GM18870 (cell line): ENCODE results near the gene DLX6.

Experiments used
- ATAC-seq: cut with Tn5 transposase; IDR thresholded peaks from one replicate; pipeline ENCODE4 v1.9.1; 2021; ENCODE audit warnings: moderate library complexity; ENCODE audit not compliant: unreplicated experiment

DLX6 gene

GRCh38 chr7:97009753-97010732 is 4.7 kb downstream of the DLX6 start:
- no peak for ATAC-seq

GRCh38 chr7:97011104-97011503 is 5.8 kb downstream of the DLX6 start:
- ATAC-seq: no peak

- no peak for ATAC-seq
Observed at GRCh38 chr7:97011536-97012364, 6.4 kb downstream of the DLX6 start.

- no peak for ATAC-seq
Observed at GRCh38 chr7:97012365-97013133, 7.2 kb downstream of the DLX6 start.

- ATAC-seq: no peak
Observed at GRCh38 chr7:97013134-97013844, 7.9 kb downstream of the DLX6 start.

- no peak for ATAC-seq
Observed at GRCh38 chr7:97013845-97014134, 8.4 kb downstream of the DLX6 start.

- ATAC-seq: no peak
Observed at GRCh38 chr7:97014145-97014750, 8.9 kb downstream of the DLX6 start.

GRCh38 chr7:97015279-97015678 is 9.9 kb downstream of the DLX6 start:
- no peak for ATAC-seq

- ATAC-seq: no peak
Observed at GRCh38 chr7:97015756-97016380, 10.5 kb downstream of the DLX6 start.

GRCh38 chr7:97016381-97017191 is 11.2 kb downstream of the DLX6 start:
- no peak for ATAC-seq

GRCh38 chr7:97017192-97018125 is 12.1 kb downstream of the DLX6 start:
- ATAC-seq: no peak

- no peak for ATAC-seq
Observed at GRCh38 chr7:97018126-97018601, 12.8 kb downstream of the DLX6 start.

- ATAC-seq: no peak
Observed at GRCh38 chr7:97018791-97019531, 13.6 kb downstream of the DLX6 start.

GRCh38 chr7:97019710-97020225 is 14.4 kb downstream of the DLX6 start:
- ATAC-seq: no peak

GRCh38 chr7:97020601-97020995 is 15.2 kb downstream of the DLX6 start:
- no peak for ATAC-seq

GRCh38 chr7:97020996-97021746 is 15.8 kb downstream of the DLX6 start:
- ATAC-seq: no peak
